Brain microvascular endothelial cell (primary cell): ENCODE measurements around the gene ZC3H13.
"Not testable (repeated sequence)": the region's sequence is repeated elsewhere in the genome, so short reads cannot be mapped to it uniquely, and the experiment has no call there.

ENCODE experiments used
- DNase-seq: peaks from one replicate; pipeline ENCODE4 v3.0.0-alpha.2; 2020
- H3K27ac ChIP-seq: fragments of 250-450 bp; sonication (Bioruptor Pico); 2 replicates; pipeline ENCODE4 v1.5.1; 2020; ENCODE audit warnings: mild to moderate bottlenecking, moderate library complexity
- H3K27me3 ChIP-seq: fragments of 250-450 bp; sonication (Bioruptor Pico); replicated peaks from 2 replicates; pipeline ENCODE4 v1.5.1; 2020; ENCODE audit warnings: mild to moderate bottlenecking
- H3K36me3 ChIP-seq: fragments of 250-450 bp; sonication (Bioruptor Pico); replicated peaks from 2 replicates; pipeline ENCODE4 v1.5.1; 2020; ENCODE audit warnings: mild to moderate bottlenecking
- H3K4me3 ChIP-seq: 2 replicates; pipeline ENCODE4 v1.5.1; 2011; ENCODE audit warnings: low read depth, mild to moderate bottlenecking, control low read depth, low read length, moderate library complexity
- in situ Hi-C: cut with HindIII; loops from 2 replicates; pipeline ENCODE4 v1.10.0; 2017; ENCODE audit warnings: low sequenced_read_pairs, low pct_ligation_motif_present
- TF ChIP-seq, protein P1 (sequence below): IDR thresholded peaks from 2 replicates; pipeline ENCODE4 v1.5.1; 2011; ENCODE audit warnings: low read depth, mild to moderate bottlenecking, moderate library complexity, low read length, control low read depth, inconsistent platforms; ENCODE audit errors: missing control alignments

The ZC3H13 gene

DNA sequence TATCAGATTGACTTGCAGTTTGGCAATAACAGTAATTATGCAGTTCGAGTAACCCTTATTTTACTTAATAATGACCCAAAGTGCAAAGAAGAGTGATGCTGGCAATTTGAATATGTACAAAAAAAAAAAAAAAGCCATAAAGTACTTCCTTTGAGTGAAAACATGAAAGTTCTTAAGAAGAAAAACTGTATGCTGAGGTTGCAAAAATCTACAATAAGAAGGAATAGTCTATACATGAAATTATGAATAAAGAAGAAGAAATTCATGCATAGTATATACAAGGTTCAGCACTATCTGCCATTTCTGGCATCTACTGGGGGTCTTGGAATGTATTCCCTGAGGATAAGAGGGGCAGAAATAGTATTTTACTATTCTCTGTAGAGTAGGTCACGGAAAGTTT is 55.9 kb downstream of the ZC3H13 start:
- in situ Hi-C loops = no loop called here
- H3K4me3 ChIP-seq = no peak overlapping the region
- H3K27me3 ChIP-seq = no peaks in the 10 kb centered on the region
- H3K36me3 ChIP-seq = peaks cover 8% of the 10 kb centered on the region
- TF ChIP-seq, protein P1, sequence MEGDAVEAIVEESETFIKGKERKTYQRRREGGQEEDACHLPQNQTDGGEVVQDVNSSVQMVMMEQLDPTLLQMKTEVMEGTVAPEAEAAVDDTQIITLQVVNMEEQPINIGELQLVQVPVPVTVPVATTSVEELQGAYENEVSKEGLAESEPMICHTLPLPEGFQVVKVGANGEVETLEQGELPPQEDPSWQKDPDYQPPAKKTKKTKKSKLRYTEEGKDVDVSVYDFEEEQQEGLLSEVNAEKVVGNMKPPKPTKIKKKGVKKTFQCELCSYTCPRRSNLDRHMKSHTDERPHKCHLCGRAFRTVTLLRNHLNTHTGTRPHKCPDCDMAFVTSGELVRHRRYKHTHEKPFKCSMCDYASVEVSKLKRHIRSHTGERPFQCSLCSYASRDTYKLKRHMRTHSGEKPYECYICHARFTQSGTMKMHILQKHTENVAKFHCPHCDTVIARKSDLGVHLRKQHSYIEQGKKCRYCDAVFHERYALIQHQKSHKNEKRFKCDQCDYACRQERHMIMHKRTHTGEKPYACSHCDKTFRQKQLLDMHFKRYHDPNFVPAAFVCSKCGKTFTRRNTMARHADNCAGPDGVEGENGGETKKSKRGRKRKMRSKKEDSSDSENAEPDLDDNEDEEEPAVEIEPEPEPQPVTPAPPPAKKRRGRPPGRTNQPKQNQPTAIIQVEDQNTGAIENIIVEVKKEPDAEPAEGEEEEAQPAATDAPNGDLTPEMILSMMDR = no peak
- no peak for DNase-seq
- no peak overlapping the region for H3K27ac ChIP-seq

DNA sequence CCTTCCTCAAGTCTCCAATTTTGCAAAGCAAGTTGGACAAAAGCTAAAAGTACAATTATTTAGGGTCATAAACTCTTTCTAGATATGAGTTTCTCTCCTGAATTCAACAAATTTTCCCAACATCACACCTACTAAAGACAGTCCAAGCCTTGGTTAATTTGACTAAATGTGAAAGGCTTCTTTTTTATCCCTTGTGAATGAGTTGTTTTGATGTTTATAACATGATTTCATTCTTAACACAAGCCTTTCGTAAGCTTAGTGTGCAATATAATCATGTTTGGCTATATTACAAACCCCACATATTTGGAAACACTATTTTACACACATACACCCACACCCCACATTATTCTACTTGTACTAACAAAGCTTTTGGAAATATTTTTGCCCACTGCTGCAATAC is 57.3 kb downstream of the ZC3H13 start:
- H3K36me3 ChIP-seq = peaks cover 5% of the 10 kb centered on the region
- in situ Hi-C loops = no loop called here
- TF ChIP-seq, protein P1 = no peak
- H3K27ac ChIP-seq = no peak overlapping the region
- no peak for DNase-seq
- no peaks in the 10 kb centered on the region for H3K27me3 ChIP-seq
- no peak overlapping the region for H3K4me3 ChIP-seq

DNA sequence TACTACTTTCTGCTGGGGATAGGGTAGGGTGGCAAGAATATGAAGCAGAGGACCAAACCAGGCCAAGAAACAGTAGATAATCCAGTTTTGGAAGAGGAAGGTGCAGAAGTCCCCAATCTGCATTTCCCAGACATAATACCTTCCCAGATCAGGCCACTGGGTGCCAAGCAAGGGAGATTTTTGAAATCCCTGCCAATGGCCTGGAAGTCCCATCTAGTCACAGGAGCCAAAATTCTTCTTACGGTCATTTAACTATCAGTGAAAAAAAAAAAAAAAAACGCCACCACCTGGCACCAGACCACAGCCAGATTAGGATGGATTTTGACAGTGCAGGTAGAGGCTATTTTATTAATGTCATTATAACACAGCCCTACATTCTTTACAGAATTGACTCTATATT is 57.8 kb downstream of the ZC3H13 start:
- TF ChIP-seq, protein P1 = no peak
- Histone ChIP-seq H3K4me3 (no peak overlapping the region), H3K36me3 (no peaks in the 10 kb centered on the region), H3K27me3 (no peaks in the 10 kb centered on the region), H3K27ac (no peak overlapping the region)
- in situ Hi-C loops = no loop called here
- DNase-seq = no peak

DNA sequence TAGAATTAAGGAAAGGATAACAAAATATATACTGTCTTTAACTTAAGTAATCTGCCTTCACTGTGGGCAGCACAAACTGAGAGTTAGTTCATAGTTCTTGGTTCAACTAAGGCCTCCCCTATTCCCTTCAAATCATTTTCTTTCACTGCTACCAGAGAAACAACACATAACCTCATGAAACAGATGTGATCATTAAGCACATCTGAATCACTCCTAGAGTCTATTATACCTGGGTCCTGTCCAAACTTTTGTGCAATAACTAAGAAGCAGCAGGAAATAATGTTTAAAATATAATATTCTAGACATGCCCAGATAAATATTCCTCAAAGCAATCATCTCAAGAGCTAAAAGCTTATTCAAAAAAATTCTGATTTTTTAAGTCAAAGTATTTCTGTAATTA is 62.9 kb downstream of the ZC3H13 start:
- Histone ChIP-seq H3K27me3 (no peaks in the 10 kb centered on the region), H3K27ac (no peak overlapping the region), H3K36me3 (peaks cover 19% of the 10 kb centered on the region), H3K4me3 (no peak overlapping the region)
- in situ Hi-C loops = no loop called here
- peak; percentile 0 for DNase-seq
- TF ChIP-seq, protein P1 = no peak

DNA sequence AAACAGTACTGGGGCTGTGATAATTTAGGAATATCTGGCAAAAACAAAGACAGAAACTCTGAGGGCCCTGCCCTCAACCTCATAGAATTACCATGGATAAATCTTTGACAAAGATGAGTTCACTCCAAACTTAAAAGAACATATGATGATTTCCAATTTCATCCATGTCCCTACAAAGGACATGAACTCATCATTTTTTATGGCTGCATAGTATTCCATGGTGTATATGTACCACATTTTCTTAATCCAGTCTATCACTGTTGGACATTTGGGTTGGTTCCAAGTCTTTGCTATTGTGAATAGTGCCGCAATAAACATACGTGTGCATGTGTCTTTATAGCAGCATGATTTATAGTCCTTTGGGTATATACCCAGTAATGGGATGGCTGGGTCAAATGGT is 71.4 kb downstream of the ZC3H13 start:
- H3K4me3 ChIP-seq, H3K36me3 ChIP-seq, H3K27me3 ChIP-seq, in situ Hi-C loops, DNase-seq, H3K27ac ChIP-seq: not testable (repeated sequence)

DNA sequence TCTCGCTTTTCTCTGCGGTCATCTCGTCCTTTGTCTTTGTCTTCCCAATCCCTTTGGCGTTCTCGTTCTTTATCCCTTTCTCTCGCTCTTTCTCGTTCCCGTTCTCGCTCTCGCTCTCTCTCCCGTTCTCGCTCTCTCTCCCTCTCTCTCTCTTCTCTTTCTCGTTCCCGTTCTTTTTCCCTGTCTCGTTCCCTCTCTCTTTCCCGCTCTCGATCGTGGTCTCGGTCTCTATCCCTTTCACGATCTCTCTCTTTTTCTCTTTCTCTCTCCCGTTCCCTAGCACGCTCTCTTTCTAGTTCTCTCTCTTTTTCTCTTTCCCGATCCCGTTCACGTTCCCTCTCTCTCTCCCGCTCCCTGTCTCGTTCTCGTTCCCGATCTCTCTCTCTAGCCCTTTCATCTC is 77.2 kb downstream of the ZC3H13 start:
- DNase-seq = no peak
- peaks cover 4% of the 10 kb centered on the region for H3K36me3 ChIP-seq
- H3K27me3 ChIP-seq = no peaks in the 10 kb centered on the region
- TF ChIP-seq, protein P1 = no peak
- no peak overlapping the region for H3K27ac ChIP-seq
- in situ Hi-C loops = no loop called here
- no peak overlapping the region for H3K4me3 ChIP-seq
